ENCODE data around the gene HTR7. TPM values are rescaled to one million over a fixed set of nuclear protein-coding genes. Genes with fewer than 3 reads are reported as not detected.
A peak's percentile ranks its signal among the peaks of the same experiment; 100 is the strongest.

HTR7 gene
- total RNA-seq, 1 donor from 2014 or later: 16.3 TPM

DNA sequence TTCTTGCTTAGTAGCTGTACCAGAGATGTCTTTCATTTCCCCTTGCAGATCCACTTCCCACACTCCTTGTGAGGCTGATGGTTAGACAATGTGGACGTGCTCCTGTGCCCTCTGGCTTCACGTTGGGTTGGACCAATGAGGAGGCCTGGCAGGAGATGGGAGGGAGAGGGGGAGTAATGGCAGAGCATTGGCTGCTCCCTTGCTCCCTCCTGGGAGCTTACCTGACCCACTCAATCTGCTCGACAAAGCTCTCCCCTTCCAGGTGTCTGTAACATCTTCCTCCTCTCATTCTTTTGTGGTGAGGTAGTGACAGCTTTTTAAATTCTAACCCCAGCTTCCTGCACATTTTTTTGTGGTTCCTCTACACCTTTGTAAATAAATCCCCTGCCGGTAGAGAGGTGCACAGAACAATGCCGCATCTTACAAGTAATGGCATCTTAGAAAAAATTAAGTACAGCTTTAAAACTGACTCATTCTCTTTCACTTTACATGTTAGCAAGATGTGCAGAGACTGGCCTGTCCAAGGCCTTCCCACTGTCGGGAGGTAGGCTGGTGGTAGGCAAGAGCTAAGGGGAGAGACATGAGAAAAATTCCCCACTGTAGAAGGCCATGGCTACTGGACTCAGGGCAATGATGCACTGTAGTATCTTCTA, 134.3 kb downstream of the HTR7 start:
- TF ChIP-seq, protein P1, sequence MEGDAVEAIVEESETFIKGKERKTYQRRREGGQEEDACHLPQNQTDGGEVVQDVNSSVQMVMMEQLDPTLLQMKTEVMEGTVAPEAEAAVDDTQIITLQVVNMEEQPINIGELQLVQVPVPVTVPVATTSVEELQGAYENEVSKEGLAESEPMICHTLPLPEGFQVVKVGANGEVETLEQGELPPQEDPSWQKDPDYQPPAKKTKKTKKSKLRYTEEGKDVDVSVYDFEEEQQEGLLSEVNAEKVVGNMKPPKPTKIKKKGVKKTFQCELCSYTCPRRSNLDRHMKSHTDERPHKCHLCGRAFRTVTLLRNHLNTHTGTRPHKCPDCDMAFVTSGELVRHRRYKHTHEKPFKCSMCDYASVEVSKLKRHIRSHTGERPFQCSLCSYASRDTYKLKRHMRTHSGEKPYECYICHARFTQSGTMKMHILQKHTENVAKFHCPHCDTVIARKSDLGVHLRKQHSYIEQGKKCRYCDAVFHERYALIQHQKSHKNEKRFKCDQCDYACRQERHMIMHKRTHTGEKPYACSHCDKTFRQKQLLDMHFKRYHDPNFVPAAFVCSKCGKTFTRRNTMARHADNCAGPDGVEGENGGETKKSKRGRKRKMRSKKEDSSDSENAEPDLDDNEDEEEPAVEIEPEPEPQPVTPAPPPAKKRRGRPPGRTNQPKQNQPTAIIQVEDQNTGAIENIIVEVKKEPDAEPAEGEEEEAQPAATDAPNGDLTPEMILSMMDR (IDR thresholded peaks at IDR 0.05; ENCODE audit: insufficient read depth, low read length, severe bottlenecking): no peak
- H3K36me3 ChIP-seq (ENCODE audit: control insufficient read depth, insufficient read depth, low read length): no peaks in the 10 kb centered on the region
- DNase-seq (ENCODE audit: low read depth): peak; percentile 82
- FAIRE-seq: peak; percentile 7
- H3K27me3 ChIP-seq (ENCODE audit: control insufficient read depth, insufficient read depth, low read length): no peaks in the 10 kb centered on the region
- no peak overlapping the region for H3K4me3 ChIP-seq (ENCODE audit: low read depth, low read length)

DNA sequence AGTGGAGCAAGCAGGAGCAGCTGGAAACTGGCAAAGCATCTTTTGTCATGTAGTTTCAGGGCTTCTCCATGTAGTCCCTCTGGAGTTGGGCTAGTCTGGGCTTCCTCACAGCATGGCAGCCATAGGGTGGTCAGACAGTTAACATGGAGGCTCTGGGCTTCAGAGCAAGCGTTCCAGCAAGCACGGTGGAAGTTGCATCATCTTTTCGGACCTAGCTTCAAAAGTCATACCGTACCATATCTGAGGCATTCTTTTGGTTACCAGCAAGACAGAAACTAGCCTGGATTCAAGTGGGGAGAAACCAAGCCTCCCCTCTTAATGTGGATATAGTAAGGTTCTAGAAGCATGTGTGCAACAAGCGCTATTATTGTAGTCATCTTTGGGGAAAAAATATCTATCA, 135.0 kb downstream of the HTR7 start:
- DNase-seq (ENCODE audit: low read depth) (no peak), FAIRE-seq (peak; percentile 40)
- TF ChIP-seq, protein P1 (IDR thresholded peaks at IDR 0.05; ENCODE audit: insufficient read depth, low read length, severe bottlenecking): no peak
- Histone ChIP-seq H3K27me3 (ENCODE audit: control insufficient read depth, insufficient read depth, low read length) (no peaks in the 10 kb centered on the region), H3K36me3 (ENCODE audit: control insufficient read depth, insufficient read depth, low read length) (no peaks in the 10 kb centered on the region), H3K4me3 (ENCODE audit: low read depth, low read length) (no peak overlapping the region)

DNA sequence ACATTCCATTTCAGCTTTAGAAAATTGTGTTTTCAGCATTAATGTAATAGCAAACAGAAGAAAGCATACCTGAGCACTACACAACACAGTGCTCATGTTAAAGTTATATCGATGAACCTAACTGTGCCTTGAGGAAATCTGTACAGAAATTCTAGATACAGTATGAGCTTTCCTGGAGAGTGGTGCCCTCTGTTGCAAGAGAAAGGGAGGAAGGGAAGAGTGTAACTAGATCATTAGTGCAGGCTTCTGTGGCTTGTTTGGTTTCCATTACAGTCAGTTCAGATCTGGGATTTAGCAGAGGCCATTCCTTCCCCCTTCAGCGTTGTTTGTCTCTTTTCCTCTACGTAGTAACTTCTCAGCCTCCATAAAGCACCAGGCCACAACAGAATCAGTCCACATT, 139.7 kb downstream of the HTR7 start:
- DNase-seq (ENCODE audit: low read depth): no peak
- Histone ChIP-seq H3K36me3 (ENCODE audit: control insufficient read depth, insufficient read depth, low read length) (no peaks in the 10 kb centered on the region), H3K27me3 (ENCODE audit: control insufficient read depth, insufficient read depth, low read length) (no peaks in the 10 kb centered on the region), H3K4me3 (ENCODE audit: low read depth, low read length) (no peak overlapping the region)
- FAIRE-seq: no peak
- TF ChIP-seq, protein P1 (IDR thresholded peaks at IDR 0.05; ENCODE audit: insufficient read depth, low read length, severe bottlenecking): no peak

DNA sequence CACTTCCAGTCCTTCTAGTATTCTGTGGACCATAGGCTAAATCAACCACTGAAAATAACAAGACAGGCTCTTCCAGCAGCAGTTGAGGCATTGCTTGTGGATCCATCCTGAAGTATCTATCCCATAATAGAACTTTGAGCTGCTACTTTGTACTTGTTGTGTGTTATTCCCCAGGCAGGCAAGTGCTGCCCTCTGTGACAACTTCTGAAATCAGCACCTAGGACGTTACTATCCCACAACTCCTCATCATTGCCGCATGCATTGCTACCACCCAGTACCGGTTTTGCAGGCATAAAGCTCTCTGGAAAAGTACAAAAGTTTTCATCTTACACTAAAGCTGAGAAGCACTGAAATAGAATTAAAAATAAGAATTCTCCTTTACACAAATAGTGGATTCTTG, 145.3 kb downstream of the HTR7 start:
- no peak overlapping the region for H3K4me3 ChIP-seq (ENCODE audit: low read depth, low read length)
- no peaks in the 10 kb centered on the region for H3K27me3 ChIP-seq (ENCODE audit: control insufficient read depth, insufficient read depth, low read length)
- no peak for DNase-seq (ENCODE audit: low read depth)
- H3K36me3 ChIP-seq (ENCODE audit: control insufficient read depth, insufficient read depth, low read length): no peaks in the 10 kb centered on the region
- TF ChIP-seq, protein P1 (IDR thresholded peaks at IDR 0.05; ENCODE audit: insufficient read depth, low read length, severe bottlenecking): no peak
- FAIRE-seq: no peak

DNA sequence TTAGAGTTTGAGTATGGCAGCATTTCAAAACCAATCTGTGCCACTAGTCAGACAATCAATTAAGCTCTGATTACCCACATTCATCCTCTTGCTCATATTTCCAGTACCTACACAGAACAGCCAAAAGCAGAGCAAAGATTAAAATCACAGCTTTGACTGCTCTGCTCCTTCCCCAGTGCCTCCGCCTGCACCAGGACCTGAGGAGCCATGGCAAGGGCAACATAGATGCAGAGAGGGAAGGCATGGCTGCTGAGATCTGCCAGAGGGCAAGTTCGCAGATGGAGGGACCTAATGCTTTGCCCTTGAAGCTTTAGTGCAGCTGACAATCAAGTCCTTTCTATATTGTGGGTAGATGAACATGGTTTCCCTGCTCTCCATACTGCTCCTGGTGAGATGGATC, 148.1 kb downstream of the HTR7 start:
- no peak for DNase-seq (ENCODE audit: low read depth)
- no peak for FAIRE-seq
- TF ChIP-seq, protein P1 (IDR thresholded peaks at IDR 0.05; ENCODE audit: insufficient read depth, low read length, severe bottlenecking): no peak
- no peak overlapping the region for H3K4me3 ChIP-seq (ENCODE audit: low read depth, low read length)
- no peaks in the 10 kb centered on the region for H3K36me3 ChIP-seq (ENCODE audit: control insufficient read depth, insufficient read depth, low read length)
- H3K27me3 ChIP-seq (ENCODE audit: control insufficient read depth, insufficient read depth, low read length): no peaks in the 10 kb centered on the region

DNA sequence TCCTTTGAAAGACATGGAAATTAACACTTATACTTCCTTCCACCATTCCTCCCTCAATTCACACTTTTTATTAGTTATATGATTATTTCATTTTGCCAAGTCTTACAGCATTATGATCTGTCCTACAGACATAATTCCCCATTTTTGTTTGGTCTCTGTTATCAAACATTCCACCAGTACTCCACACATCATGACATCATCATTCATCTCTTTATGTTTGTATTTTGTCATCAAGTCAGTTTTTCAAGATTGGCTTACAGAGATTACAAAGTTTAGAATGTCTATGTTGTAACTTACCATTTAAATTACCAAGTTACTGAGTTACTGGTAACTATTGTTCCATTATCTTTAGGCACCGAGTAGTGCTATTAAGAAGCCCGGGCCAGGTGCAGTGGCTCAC, 150.2 kb downstream of the HTR7 start:
- FAIRE-seq (no peak), DNase-seq (ENCODE audit: low read depth) (no peak)
- Histone ChIP-seq H3K36me3 (ENCODE audit: control insufficient read depth, insufficient read depth, low read length) (no peaks in the 10 kb centered on the region), H3K27me3 (ENCODE audit: control insufficient read depth, insufficient read depth, low read length) (no peaks in the 10 kb centered on the region), H3K4me3 (ENCODE audit: low read depth, low read length) (no peak overlapping the region)
- TF ChIP-seq, protein P1 (IDR thresholded peaks at IDR 0.05; ENCODE audit: insufficient read depth, low read length, severe bottlenecking): no peak
